Activated CD4-positive, alpha-beta T cell treated with anti-CD3 and anti-CD28 coated beads, Interleukin-2, amount 10 ng/mL, durations not matched to agents 24 days and 14 days (primary cell): ENCODE measurements around the gene FARSA. TPM values are rescaled to one million over a fixed set of nuclear protein-coding genes. Genes with fewer than 3 reads are reported as not detected.

Source experiments
- DNase-seq: peaks from one replicate; pipeline ENCODE4 v3.0.0; 2022
- H3K27ac Mint-ChIP-seq: one replicate; pipeline ENCODE4 v1.8.0; 2022; ENCODE audit warnings: mild to moderate bottlenecking, mixed read lengths
- H3K27me3 Mint-ChIP-seq: one replicate; pipeline ENCODE4 v1.8.0; 2022; ENCODE audit warnings: mixed read lengths
- H3K36me3 Mint-ChIP-seq: one replicate; pipeline ENCODE4 v1.8.0; 2022; ENCODE audit warnings: low read depth, mild to moderate bottlenecking, mixed read lengths
- H3K4me1 Mint-ChIP-seq: one replicate; pipeline ENCODE4 v1.8.0; 2021; ENCODE audit warnings: mixed read lengths
- H3K4me3 Mint-ChIP-seq: one replicate; pipeline ENCODE4 v1.8.0; 2022; ENCODE audit warnings: mild to moderate bottlenecking, moderate library complexity, mixed read lengths
- H3K9me3 Mint-ChIP-seq: one replicate; pipeline ENCODE4 v1.8.0; 2021; ENCODE audit warnings: mixed read lengths
- intact Hi-C: fragments of 100-400 bp; cut with micrococcal nuclease; formaldehyde crosslinking; loops from one replicate; pipeline ENCODE4 v1.15.1; 2023
- total RNA-seq: library from RNA; stranded (reverse); gene quantifications from 2 replicates; pipeline ENCODE4 v1.2.3, GENCODE V29; 2022

The FARSA gene
- total RNA-seq, 1 donor from 2014 or later: 202 TPM

GRCh38 chr19:12949363-12950283 is 16.1 kb upstream of the FARSA start:
- Mint-ChIP-seq H3K4me1 (peaks cover 32% of the 10 kb centered on the region), H3K27ac (no peak overlapping the region), H3K27me3 (peaks cover 2% of the 10 kb centered on the region), H3K36me3 (peaks cover 78% of the 10 kb centered on the region), H3K9me3 (no peaks in the 10 kb centered on the region), H3K4me3 (no peak overlapping the region)
- intact Hi-C loops: no loop called here
- DNase-seq: peak; percentile 58

DNA sequence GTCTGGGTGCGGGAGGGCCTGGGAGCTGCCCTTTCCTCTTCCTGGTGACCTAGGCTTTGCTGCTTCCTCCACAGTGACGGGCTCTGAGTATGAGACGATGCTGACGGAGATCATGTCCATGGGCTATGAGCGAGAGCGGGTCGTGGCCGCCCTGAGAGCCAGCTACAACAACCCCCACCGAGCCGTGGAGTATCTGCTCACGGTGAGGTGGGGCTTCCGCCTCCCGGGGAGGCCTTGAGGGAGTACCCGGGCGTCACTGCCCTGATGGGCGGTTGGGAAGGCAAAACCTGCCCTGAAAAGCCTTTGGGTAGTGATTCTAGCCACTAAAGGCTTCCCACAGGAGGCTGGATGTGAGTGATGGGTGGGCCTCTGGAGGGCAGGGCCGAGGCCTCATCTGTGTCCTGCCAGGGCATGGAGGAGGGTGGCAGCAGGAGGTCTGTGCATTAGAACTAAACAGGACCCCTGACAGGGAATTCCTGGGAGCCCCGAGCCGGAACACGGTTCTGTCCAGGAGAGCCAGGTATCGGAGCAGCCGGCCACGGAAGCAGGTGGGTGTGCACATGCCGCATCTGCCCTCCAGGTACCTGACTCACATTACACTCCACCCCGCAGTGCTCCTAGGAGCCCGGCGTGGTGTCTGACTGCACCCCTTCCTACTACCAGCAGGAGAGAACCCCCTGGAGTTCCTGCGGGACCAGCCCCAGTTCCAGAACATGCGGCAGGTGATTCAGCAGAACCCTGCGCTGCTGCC is 15.3 kb upstream of the FARSA start:
- no peaks in the 10 kb centered on the region for H3K9me3 Mint-ChIP-seq
- H3K4me1 Mint-ChIP-seq: peaks cover 26% of the 10 kb centered on the region
- H3K4me3 Mint-ChIP-seq: no peak overlapping the region
- H3K36me3 Mint-ChIP-seq: peaks cover 78% of the 10 kb centered on the region
- peak; percentile 58 for DNase-seq
- intact Hi-C loops: no loop called here
- no peak overlapping the region for H3K27ac Mint-ChIP-seq
- peaks cover 2% of the 10 kb centered on the region for H3K27me3 Mint-ChIP-seq

DNA sequence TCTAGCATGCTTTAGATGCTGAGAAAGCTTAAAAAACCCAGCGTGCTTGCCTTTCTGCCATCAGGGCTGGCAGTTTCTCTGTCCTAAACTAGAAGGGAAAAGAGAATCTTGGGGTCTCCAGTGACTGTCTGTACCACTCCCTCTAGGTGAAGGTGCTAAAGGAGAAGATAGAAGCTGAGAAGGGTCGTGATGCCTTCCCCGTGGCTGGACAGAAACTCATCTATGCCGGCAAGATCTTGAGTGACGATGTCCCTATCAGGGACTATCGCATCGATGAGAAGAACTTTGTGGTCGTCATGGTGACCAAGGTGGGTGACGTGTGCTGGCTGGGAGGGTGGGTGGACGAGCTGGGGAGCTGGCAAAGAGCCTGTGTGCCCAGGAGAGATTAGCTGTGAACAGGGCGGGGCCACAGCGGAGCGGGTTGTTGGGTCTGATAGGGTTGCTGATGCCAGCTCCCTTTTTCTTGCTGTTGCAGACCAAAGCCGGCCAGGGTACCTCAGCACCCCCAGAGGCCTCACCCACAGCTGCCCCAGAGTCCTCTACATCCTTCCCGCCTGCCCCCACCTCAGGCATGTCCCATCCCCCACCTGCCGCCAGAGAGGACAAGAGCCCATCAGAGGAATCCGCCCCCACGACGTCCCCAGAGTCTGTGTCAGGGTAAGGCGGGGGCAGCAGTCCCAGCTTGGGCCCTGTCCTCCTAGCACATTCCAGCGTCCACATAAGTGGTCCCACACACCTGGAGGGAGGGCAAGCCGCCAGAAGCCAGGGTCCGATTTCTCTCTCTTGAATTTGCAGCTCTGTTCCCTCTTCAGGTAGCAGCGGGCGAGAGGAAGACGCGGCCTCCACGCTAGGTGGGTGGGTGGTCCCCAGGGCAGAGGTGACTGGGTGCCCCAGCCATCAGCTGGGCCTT is 14.4 kb upstream of the FARSA start:
- no peaks in the 10 kb centered on the region for H3K9me3 Mint-ChIP-seq
- peak overlapping the region; percentile 48 for H3K4me3 Mint-ChIP-seq
- intact Hi-C loops: no loop called here
- peak overlapping the region; percentile 70 for H3K27ac Mint-ChIP-seq
- peaks cover 81% of the 10 kb centered on the region for H3K36me3 Mint-ChIP-seq
- no peak for DNase-seq
- peaks cover 2% of the 10 kb centered on the region for H3K27me3 Mint-ChIP-seq
- peaks cover 33% of the 10 kb centered on the region for H3K4me1 Mint-ChIP-seq

- H3K27ac Mint-ChIP-seq: peak overlapping the region; percentile 89
- no peaks in the 10 kb centered on the region for H3K9me3 Mint-ChIP-seq
- peaks cover 37% of the 10 kb centered on the region for H3K4me1 Mint-ChIP-seq
- intact Hi-C loops: no loop called here
- peak overlapping the region; percentile 95 for H3K4me3 Mint-ChIP-seq
- peak; percentile 59 for DNase-seq
- peaks cover 83% of the 10 kb centered on the region for H3K36me3 Mint-ChIP-seq
- peaks cover 2% of the 10 kb centered on the region for H3K27me3 Mint-ChIP-seq
Measured at GRCh38 chr19:12946731-12947496, 13.4 kb upstream of the FARSA start.

GRCh38 chr19:12946092-12946721 is 12.7 kb upstream of the FARSA start:
- intact Hi-C loops: no loop called here
- peak overlapping the region; percentile 89 for H3K27ac Mint-ChIP-seq
- H3K4me1 Mint-ChIP-seq: peaks cover 36% of the 10 kb centered on the region
- no peaks in the 10 kb centered on the region for H3K9me3 Mint-ChIP-seq
- peak overlapping the region; percentile 95 for H3K4me3 Mint-ChIP-seq
- DNase-seq: peak; percentile 87
- peaks cover 85% of the 10 kb centered on the region for H3K36me3 Mint-ChIP-seq
- H3K27me3 Mint-ChIP-seq: peaks cover 2% of the 10 kb centered on the region

DNA sequence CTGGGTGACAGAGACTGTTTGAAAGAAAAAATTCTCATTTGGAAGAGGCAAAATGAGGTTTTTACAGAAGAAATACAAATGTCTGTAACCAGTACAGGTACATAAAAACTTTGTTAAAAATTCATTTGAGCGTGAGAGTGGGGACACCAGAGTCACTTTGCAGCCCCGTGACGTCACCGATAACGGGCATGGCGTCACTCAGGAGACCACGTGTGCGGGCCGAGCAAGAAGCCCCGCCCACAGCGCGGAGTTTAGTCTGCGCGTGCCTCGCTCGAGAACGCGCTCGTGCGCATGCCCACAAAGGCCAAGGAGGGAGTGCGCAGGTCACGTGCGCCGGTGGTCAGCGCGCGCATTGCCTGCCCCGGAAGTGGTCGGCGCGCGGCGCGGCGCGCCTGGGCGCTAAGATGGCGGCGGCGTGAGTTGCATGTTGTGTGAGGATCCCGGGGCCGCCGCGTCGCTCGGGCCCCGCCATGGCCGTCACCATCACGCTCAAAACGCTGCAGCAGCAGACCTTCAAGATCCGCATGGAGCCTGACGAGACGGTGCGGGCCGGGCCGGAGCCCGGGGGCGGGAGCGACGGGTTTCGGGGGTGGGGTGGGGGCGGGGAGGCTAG is 12.1 kb upstream of the FARSA start, which contains the start of gene RAD23A:
Gene RAD23A, plus strand, starts transcription at position 384 of the 613 bp plus-strand sequence. Its CDS starts 87 bp downstream, at position 471.
- Mint-ChIP-seq H3K27me3 (peaks cover 2% of the 10 kb centered on the region), H3K4me1 (peaks cover 39% of the 10 kb centered on the region), H3K27ac (peak within 1 kb of the TSS; percentile 98), H3K36me3 (peaks cover 85% of the 10 kb centered on the region), H3K4me3 (peak within 1 kb of the TSS; percentile 95), H3K9me3 (no peaks in the 10 kb centered on the region)
- intact Hi-C loops: no loop called here
- peak; percentile 100 for DNase-seq

- peak overlapping the region; percentile 77 for H3K27ac Mint-ChIP-seq
- H3K4me1 Mint-ChIP-seq: peaks cover 51% of the 10 kb centered on the region
- H3K36me3 Mint-ChIP-seq: peaks cover 88% of the 10 kb centered on the region
- intact Hi-C loops: no loop called here
- H3K4me3 Mint-ChIP-seq: peak overlapping the region; percentile 17
- no peaks in the 10 kb centered on the region for H3K9me3 Mint-ChIP-seq
- H3K27me3 Mint-ChIP-seq: peaks cover 2% of the 10 kb centered on the region
- DNase-seq: no peak
Measured at GRCh38 chr19:12944104-12944674, 10.7 kb upstream of the FARSA start.

DNA sequence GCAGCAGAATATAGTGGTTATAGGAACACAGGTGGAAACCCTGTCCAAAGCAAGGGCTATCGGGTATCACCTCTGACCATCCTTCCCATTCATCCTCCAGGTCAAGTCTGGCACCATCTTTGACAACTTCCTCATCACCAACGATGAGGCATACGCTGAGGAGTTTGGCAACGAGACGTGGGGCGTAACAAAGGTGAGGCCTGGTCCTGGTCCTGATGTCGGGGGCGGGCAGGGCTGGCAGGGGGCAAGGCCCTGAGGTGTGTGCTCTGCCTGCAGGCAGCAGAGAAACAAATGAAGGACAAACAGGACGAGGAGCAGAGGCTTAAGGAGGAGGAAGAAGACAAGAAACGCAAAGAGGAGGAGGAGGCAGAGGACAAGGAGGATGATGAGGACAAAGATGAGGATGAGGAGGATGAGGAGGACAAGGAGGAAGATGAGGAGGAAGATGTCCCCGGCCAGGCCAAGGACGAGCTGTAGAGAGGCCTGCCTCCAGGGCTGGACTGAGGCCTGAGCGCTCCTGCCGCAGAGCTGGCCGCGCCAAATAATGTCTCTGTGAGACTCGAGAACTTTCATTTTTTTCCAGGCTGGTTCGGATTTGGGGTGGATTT is 10.0 kb upstream of the FARSA start:
- no peak for DNase-seq
- Mint-ChIP-seq H3K27ac (peak overlapping the region; percentile 85), H3K27me3 (peaks cover 2% of the 10 kb centered on the region), H3K36me3 (peaks cover 90% of the 10 kb centered on the region), H3K9me3 (no peaks in the 10 kb centered on the region), H3K4me1 (peaks cover 53% of the 10 kb centered on the region), H3K4me3 (peak overlapping the region; percentile 37)
- intact Hi-C loops: no loop called here

DNA sequence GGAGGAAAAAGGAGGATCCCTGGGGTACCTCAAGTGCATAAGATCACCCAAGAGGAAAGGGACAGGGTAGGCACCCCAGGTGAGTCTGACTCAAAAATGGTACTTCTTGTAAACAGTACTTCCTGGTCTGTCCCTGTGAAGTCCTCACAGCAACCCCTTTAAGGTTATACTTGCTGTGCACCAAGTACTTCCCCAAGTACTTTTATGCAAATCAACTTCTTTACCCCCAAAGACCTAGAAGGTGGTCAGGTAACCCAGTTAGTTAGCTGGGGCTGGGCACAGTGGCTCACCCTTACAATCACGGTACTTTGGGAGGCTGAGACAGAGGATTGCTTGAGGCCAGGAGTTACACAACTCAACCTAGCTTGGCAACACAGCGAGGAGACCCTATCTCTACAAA is 7.4 kb upstream of the FARSA start:
- Mint-ChIP-seq H3K27me3 (peaks cover 2% of the 10 kb centered on the region), H3K27ac (peak overlapping the region; percentile 67), H3K4me1 (peaks cover 54% of the 10 kb centered on the region), H3K36me3 (peaks cover 70% of the 10 kb centered on the region), H3K9me3 (no peaks in the 10 kb centered on the region), H3K4me3 (peak overlapping the region; percentile 98)
- intact Hi-C loops: no loop called here
- no peak for DNase-seq

GRCh38 chr19:12939975-12940423 is 6.5 kb upstream of the FARSA start:
- intact Hi-C loops: loop anchor here (1.0 to 10.0 kb wide), 3 partner anchors 205 to 1475 kb away; partner anchors contain the start of genes DDX39A, GET3 and TRIR
- no peaks in the 10 kb centered on the region for H3K27me3 Mint-ChIP-seq
- H3K4me1 Mint-ChIP-seq: peaks cover 46% of the 10 kb centered on the region
- DNase-seq: no peak
- H3K4me3 Mint-ChIP-seq: peak overlapping the region; percentile 98
- no peaks in the 10 kb centered on the region for H3K9me3 Mint-ChIP-seq
- peaks cover 63% of the 10 kb centered on the region for H3K36me3 Mint-ChIP-seq
- peak overlapping the region; percentile 91 for H3K27ac Mint-ChIP-seq

DNA sequence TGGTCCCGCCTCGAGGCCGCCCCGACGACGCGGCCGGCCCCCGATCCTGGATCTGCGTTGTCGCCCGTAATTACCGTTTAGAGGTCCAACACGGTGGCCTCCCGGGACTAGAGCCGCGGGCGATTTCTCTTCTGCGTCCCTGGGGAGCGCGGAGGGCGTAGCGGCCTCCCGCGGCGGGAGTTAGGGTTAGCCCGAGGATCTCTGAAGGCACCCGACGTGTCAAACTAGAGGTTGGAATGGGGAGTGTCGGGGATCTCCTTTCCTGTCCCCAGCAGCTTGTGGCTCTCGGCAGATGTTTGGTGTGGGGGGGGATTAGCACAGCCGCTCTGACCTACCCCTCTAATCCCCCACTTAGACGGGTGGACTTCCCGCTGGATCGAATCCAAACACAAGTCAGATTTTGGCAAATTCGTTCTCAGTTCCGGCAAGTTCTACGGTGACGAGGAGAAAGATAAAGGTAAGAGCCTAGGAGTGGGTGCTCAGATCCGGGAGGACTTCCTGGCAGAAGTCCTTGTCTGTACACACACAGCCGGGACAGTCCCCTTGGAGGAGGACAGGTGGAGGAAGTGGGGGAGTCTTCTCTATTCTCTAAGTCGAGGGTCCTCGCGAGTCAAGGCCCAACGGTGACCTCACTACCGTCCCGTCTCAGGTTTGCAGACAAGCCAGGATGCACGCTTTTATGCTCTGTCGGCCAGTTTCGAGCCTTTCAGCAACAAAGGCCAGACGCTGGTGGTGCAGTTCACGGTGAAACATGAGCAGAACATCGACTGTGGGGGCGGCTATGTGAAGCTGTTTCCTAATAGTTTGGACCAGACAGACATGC is 5.5 kb upstream of the FARSA start:
- Mint-ChIP-seq H3K4me1 (peaks cover 43% of the 10 kb centered on the region), H3K27ac (peak overlapping the region; percentile 91), H3K27me3 (no peaks in the 10 kb centered on the region), H3K4me3 (peak overlapping the region; percentile 98), H3K36me3 (peaks cover 53% of the 10 kb centered on the region), H3K9me3 (no peaks in the 10 kb centered on the region)
- intact Hi-C loops: loop anchor here (1.0 to 10.0 kb wide), 4 partner anchors 204 to 1476 kb away; partner anchors contain the start of genes DDX39A, GET3 and TRIR
- peak; percentile 79 for DNase-seq
